Measurements from ENCODE around the gene COX5A.
"Not testable (repeated sequence)": the region's sequence is repeated elsewhere in the genome, so short reads cannot be mapped to it uniquely, and the experiment has no call there.

Gene COX5A

GRCh38 chr15:74928771-74929198, 9.1 kb downstream of the COX5A start:
- FAIRE-seq, result no peak
- no peak for DNase-seq (ENCODE audit: insufficient read length, low spot score)
- no peak for TF ChIP-seq POLR2A (IDR thresholded peaks at IDR 0.05; ENCODE audit: low read depth, low read length)

- DNase-seq (ENCODE audit: insufficient read length, low spot score) (no peak), FAIRE-seq (no peak)
- TF ChIP-seq POLR2A (IDR thresholded peaks at IDR 0.05; ENCODE audit: low read depth, low read length), result no peak
These were observed 13.3 kb downstream of the COX5A start for GRCh38 chr15:74924525-74924924.

GRCh38 chr15:74920456-74920855, 17.4 kb downstream of the COX5A start:
- FAIRE-seq, result no peak
- DNase-seq (ENCODE audit: insufficient read length, low spot score), result no peak
- no peak for TF ChIP-seq POLR2A (IDR thresholded peaks at IDR 0.05; ENCODE audit: low read depth, low read length)

DNA sequence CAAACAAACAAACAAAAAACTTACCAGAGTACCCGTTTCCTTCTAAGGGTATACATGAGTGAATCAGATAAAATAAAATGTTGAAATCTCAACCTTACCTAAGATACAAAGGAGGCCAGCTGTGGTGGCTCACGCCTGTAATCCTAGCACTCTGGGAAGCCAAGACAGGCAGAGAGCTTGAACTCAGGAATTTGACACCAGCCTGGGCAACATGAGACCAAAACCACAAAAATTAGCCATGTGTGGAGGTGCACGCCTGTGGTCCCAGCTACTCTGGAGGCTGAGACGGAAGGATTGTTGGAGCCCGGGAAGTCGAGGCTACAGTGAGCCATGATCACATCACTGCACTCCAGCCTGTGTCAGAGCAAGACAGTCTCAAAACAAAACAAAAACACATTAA, 20.2 kb downstream of the COX5A start:
- no peak for TF ChIP-seq POLR2A (IDR thresholded peaks at IDR 0.05; ENCODE audit: low read depth, low read length)
- no peak for FAIRE-seq

GRCh38 chr15:74913799-74914198, 24.1 kb downstream of the COX5A start:
- not testable (repeated sequence) for DNase-seq (ENCODE audit: insufficient read length, low spot score); FAIRE-seq

More for the DNA sequence above, 20.2 kb downstream of the COX5A start:
- no peak for DNase-seq (ENCODE audit: insufficient read length, low spot score)

- DNase-seq (ENCODE audit: insufficient read length, low spot score) (no peak), FAIRE-seq (no peak)
- TF ChIP-seq POLR2A (IDR thresholded peaks at IDR 0.05; ENCODE audit: low read depth, low read length), result no peak
These were observed 24.8 kb downstream of the COX5A start for GRCh38 chr15:74913041-74913440.

DNA sequence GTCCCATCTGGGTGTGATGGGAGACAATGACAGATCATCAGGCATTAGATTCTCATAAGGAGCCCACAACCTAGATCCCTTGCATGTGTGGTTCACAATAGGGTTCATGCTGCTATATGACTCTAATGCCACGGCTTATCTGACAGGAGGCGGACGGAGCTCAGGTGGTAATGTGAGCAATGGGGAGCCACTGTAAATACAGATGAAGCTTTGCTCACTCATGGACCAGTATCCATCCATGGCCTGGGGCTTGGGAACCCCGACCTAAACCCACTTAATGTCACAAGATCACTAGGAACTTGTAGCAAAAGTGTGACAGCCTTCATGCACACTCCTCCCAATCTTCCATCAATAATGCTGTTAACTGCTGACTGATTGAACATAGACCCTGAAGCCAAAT, 29.2 kb downstream of the COX5A start:
- FAIRE-seq, result no peak
- DNase-seq (ENCODE audit: insufficient read length, low spot score), result no peak
- TF ChIP-seq POLR2A (IDR thresholded peaks at IDR 0.05; ENCODE audit: low read depth, low read length), result no peak

DNA sequence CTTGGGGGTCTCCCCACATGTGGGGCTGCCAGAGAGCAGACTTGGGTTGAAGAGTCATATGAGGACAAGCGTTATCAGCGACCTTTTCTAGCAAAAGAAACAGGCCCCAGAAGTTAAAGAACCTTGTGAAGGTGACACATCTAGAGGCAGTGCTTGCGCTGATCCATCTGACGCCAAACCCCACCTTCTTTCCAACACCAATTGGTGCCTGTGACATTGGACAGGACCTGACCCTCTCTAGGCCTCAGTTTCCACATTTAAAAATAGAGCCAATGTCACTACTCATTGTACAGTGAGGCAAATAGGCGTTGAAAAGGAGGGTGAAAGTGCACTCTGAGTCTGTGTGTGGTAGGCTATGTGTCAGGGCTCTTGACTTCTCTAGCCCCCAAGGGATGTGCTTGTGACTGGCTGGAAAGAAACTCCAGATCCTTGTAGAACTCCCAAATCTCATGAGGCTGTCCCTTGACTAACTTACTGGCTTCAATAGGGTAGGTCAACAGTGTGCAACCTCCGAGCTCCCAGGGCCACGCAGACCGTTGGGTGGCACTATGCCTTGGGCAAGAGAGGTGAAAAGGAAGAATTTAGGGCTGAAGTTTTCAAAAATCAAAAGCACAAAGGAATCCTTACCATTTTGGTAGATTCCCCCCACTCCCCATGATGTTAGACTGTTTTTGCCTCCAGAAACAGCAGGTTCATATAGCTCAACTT, 30.6 kb downstream of the COX5A start:
- TF ChIP-seq POLR2A (IDR thresholded peaks at IDR 0.05; ENCODE audit: low read depth, low read length), result no peak
- FAIRE-seq (no peak), DNase-seq (ENCODE audit: insufficient read length, low spot score) (no peak)

GRCh38 chr15:74906450-74907162, 31.3 kb downstream of the COX5A start, which contains the start of gene FAM219B:
Gene FAM219B (minus strand): TSS chr15:74906851. CDS start chr15:74906800, 51 bp downstream.
- peak; percentile 82 for TF ChIP-seq POLR2A (IDR thresholded peaks at IDR 0.05; ENCODE audit: low read depth, low read length)
- peak; percentile 86 for DNase-seq (ENCODE audit: insufficient read length, low spot score)
- no peak for FAIRE-seq

DNA sequence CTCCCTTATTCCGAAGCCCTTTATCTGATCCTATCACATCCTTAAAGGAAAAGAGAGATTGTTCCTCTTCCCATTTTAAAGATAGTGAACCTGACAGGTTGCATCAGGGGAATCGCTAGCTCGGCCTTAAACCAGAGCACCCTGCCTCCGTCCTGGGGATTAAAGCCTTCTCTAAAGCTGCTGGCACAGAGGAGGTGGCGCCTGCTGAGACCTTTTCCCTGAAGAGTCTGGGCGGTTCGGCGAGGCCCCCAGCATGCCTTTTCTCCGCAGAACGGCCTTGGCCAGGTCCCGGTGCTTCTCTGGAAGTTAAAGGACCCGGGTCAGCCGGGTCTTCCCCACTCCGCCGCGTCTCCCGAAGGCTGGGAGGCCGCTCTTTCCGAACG, 31.8 kb downstream of the COX5A start:
- FAIRE-seq (no peak), DNase-seq (ENCODE audit: insufficient read length, low spot score) (no peak)
- TF ChIP-seq POLR2A (IDR thresholded peaks at IDR 0.05; ENCODE audit: low read depth, low read length), result no peak

GRCh38 chr15:74904190-74904805, 33.6 kb downstream of the COX5A start:
- DNase-seq (ENCODE audit: insufficient read length, low spot score) (no peak), FAIRE-seq (no peak)
- TF ChIP-seq POLR2A (IDR thresholded peaks at IDR 0.05; ENCODE audit: low read depth, low read length), result no peak

DNA sequence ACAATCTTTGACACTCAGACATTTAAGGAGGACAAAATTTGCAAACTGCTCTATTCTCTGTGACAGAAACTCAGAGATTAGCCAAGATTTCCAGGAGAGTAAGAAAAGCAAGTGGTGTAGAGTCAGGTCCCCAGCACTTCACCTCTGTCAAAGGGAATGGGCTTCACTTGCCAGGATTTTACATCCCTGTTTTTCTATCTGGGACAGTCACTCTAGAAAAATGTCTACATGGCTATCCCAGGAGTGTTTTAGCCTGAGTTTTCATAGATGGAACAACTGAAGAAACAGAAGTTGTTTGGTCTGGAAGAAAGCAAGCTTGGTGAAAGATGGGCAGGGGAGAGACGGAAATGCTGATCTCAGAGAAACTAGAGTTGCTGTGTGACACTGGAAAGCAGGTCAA, 34.2 kb downstream of the COX5A start:
- DNase-seq (ENCODE audit: insufficient read length, low spot score) (no peak), FAIRE-seq (no peak)

DNA sequence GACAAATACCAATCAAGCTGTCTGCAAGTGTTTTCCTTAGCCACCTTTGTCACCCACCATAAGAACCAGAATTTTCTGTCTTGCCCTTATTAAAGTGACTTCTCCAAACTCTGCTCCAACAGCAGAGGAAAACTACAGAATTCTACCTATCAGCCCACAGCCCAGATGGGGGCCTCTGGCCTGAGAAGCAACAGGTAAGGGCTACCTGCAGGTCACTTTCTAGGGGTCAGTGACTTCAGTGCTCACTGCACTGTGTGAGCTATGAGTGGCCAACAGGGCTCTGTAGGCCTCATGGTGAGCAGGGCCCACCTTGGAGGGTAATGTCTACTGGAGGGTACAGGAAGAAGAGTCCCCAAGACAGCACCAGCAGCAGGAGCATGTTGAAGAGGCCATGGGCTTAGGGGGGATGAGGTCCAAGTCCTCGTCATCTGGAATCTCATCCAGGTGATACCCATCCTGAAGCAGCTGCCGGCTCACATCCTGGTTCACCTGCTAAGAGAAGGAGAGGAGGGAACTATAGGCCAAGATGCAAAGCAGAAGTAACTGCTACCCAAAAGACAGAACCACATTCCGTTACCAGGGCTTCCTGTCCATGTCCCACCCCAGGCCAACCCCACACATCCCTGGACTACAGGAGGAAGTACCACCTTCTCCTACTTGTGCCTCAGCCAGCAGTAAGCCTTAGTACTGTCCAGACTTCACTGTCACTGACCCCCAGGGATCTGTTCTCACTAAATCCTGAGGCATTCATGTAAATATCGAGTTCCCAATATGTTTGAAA, 35.4 kb downstream of the COX5A start:
- no peak for TF ChIP-seq POLR2A (IDR thresholded peaks at IDR 0.05; ENCODE audit: low read depth, low read length)
- DNase-seq (ENCODE audit: insufficient read length, low spot score), result no peak

More for the DNA sequence above, 34.2 kb downstream of the COX5A start:
- no peak for TF ChIP-seq POLR2A (IDR thresholded peaks at IDR 0.05; ENCODE audit: low read depth, low read length)

DNA sequence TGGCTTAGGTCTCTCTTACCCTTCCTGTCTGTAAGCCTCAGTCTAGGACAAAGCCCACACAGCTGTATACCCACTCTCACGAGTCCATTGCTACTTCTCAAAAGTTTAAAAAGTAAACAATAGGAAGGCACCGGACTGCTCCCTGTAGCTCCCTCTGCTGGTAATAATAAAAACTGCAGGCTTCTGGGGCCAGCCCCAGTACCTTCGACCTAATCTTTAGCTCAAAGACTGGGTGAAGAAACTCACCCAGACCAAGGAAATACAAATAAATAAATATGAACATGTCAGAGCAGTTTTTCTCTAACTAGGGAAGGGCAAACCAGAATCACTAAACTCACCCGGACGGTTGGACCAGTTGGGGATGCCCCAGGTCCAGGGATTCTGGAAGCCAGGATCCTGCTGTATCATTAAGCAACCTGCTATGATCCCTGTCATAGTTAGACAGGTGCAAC, 36.2 kb downstream of the COX5A start:
- FAIRE-seq (no peak), DNase-seq (ENCODE audit: insufficient read length, low spot score) (peak; percentile 51)
- TF ChIP-seq POLR2A (IDR thresholded peaks at IDR 0.05; ENCODE audit: low read depth, low read length), result no peak

More for the DNA sequence above, 35.4 kb downstream of the COX5A start:
- FAIRE-seq, result no peak

All from H54 (cell line).